Activated gamma-delta T cell (primary cell): ENCODE results near the gene GPR26.

Source experiments
- DNase-seq: peaks from one replicate; lab custom pipeline; 2025; lab: John Stamatoyannopoulos, UW
- total RNA-seq, 2 donors: gene quantifications; one replicate each; lab custom pipeline; 2026; lab: John Stamatoyannopoulos, UW

The GPR26 gene
- total RNA-seq = 0 to 0.05 reads per million in 2 donors

GRCh38 chr10:123666318-123667236 is at the start of gene GPR26:
Gene GPR26 (plus strand): TSS chr10:123666355. CDS start chr10:123666408, 53 bp downstream.
- DNase-seq = no peak

- no peak for DNase-seq
These were observed 47.9 kb upstream of the GPR26 start for GRCh38 chr10:123618224-123618623.

GRCh38 chr10:123619067-123619855 is 46.9 kb upstream of the GPR26 start:
- DNase-seq = no peak

- DNase-seq = no peak
These were observed 45.5 kb upstream of the GPR26 start for GRCh38 chr10:123620621-123621020.

GRCh38 chr10:123621492-123621891 is 44.7 kb upstream of the GPR26 start:
- no peak for DNase-seq

GRCh38 chr10:123621916-123622315 is 44.2 kb upstream of the GPR26 start:
- no peak for DNase-seq

GRCh38 chr10:123622381-123622780 is 43.8 kb upstream of the GPR26 start:
- DNase-seq = no peak

GRCh38 chr10:123624086-123624485 is 42.1 kb upstream of the GPR26 start:
- DNase-seq = no peak

- DNase-seq = no peak
These were observed 33.0 kb upstream of the GPR26 start for GRCh38 chr10:123633106-123633505.

GRCh38 chr10:123633636-123634035 is 32.5 kb upstream of the GPR26 start:
- no peak for DNase-seq

- no peak for DNase-seq
These were observed 31.9 kb upstream of the GPR26 start for GRCh38 chr10:123634221-123634620.

- DNase-seq = no peak
These were observed 31.0 kb upstream of the GPR26 start for GRCh38 chr10:123635131-123635530.

- no peak for DNase-seq
These were observed 30.4 kb upstream of the GPR26 start for GRCh38 chr10:123635745-123636144.

- no peak for DNase-seq
These were observed 29.4 kb upstream of the GPR26 start for GRCh38 chr10:123636598-123637325.

GRCh38 chr10:123637326-123637880 is 28.8 kb upstream of the GPR26 start:
- no peak for DNase-seq

- no peak for DNase-seq
These were observed 27.0 kb upstream of the GPR26 start for GRCh38 chr10:123639131-123639530.

- no peak for DNase-seq
These were observed 26.1 kb upstream of the GPR26 start for GRCh38 chr10:123640016-123640535.

- no peak for DNase-seq
These were observed 23.9 kb upstream of the GPR26 start for GRCh38 chr10:123642293-123642692.

- DNase-seq = no peak
These were observed 23.5 kb upstream of the GPR26 start for GRCh38 chr10:123642697-123643096.

- DNase-seq = no peak
These were observed 22.8 kb upstream of the GPR26 start for GRCh38 chr10:123643315-123643714.

- no peak for DNase-seq
These were observed 21.1 kb upstream of the GPR26 start for GRCh38 chr10:123645016-123645415.

GRCh38 chr10:123645615-123646014 is 20.5 kb upstream of the GPR26 start:
- no peak for DNase-seq
